Cardiac fibroblast (primary cell): Measurements from ENCODE around the gene CHCHD6.

ENCODE experiments used
- DNase-seq, 2 donors: peaks; one replicate each; pipeline versions ENCODE4 v3.0.0 to v3.0.0-alpha.2; 2010; ENCODE audit warnings: low read depth in 2 of 2
- H3K4me3 ChIP-seq, 2 donors: replicated peaks in 1 of 2; 1 replicate in 1 of 2; 2 replicates in 1 of 2; pipeline ENCODE4 v1.5.1; 2011; ENCODE audit warnings: low read depth in 2 of 2, low read length in 2 of 2, mild to moderate bottlenecking in 2 of 2, moderate library complexity in 1 of 2
- TF ChIP-seq, protein P1 (sequence below): IDR thresholded peaks from one replicate; pipeline ENCODE4 v1.5.1; 2011; ENCODE audit warnings: low read depth, mild to moderate bottlenecking, low read length, inconsistent platforms

CHCHD6 gene

DNA sequence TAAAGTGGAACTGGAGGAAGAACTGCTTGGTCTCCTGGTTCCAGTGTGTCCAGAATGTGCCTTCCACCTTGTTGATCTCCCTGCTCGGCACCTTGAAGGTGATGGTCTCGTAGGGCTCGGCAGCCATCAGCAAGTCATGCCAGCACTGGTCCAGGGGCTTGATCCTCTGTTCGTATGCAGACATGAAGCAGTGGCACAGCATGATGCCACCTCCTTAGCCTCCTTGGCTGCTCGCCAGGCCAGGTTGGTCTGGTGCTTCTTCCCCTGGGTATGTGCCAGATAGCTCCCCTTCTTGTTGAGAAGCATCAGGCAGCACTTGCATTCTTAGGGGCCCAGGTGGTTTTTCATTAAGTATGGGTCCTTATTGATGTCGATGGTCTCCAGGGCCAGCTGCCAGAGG, 31.3 kb upstream of the CHCHD6 start:
- no peak overlapping the region for H3K4me3 ChIP-seq
- DNase-seq, result no peak
- TF ChIP-seq, protein P1, sequence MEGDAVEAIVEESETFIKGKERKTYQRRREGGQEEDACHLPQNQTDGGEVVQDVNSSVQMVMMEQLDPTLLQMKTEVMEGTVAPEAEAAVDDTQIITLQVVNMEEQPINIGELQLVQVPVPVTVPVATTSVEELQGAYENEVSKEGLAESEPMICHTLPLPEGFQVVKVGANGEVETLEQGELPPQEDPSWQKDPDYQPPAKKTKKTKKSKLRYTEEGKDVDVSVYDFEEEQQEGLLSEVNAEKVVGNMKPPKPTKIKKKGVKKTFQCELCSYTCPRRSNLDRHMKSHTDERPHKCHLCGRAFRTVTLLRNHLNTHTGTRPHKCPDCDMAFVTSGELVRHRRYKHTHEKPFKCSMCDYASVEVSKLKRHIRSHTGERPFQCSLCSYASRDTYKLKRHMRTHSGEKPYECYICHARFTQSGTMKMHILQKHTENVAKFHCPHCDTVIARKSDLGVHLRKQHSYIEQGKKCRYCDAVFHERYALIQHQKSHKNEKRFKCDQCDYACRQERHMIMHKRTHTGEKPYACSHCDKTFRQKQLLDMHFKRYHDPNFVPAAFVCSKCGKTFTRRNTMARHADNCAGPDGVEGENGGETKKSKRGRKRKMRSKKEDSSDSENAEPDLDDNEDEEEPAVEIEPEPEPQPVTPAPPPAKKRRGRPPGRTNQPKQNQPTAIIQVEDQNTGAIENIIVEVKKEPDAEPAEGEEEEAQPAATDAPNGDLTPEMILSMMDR, result no peak

DNA sequence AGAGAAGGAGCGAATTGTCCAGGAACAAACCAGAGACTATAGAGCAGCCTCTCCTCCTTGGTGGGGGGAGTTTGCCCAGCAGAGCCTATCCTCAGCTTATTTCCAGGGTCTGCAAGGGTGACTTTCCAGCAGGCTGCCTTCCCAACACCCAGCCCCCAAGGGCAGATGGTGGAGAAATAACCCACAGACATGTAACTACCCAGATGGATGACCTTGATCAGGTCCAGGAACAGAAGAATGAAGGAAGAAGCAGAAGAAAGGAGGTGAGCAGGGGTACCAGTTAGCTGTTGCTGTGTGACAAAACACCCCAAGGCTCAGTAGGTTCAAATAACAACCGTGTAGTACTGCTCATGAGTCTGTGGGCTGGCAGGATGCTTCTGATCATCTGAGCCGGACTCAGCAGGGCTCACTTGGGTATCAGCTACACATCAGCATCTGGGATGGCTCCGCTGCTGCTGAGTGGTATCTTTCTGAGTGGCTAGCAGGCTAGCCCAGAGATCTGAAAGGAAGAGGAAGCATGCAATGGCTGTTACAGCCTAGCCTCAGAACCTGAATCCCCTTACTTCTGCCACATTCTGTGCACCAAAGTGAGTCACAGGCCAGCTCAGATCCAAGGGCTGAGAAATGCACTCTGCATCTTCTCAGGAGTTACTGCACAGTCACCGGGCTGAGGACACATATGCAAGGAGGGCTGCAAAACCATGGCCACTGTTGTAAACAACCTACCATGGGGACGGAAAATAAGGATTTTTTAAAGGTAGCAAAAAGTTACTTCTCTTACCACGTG, 26.9 kb upstream of the CHCHD6 start:
- peak in 1 of 2 donors; percentile 43 for DNase-seq
- TF ChIP-seq, protein P1, result no peak
- no peak overlapping the region for H3K4me3 ChIP-seq

DNA sequence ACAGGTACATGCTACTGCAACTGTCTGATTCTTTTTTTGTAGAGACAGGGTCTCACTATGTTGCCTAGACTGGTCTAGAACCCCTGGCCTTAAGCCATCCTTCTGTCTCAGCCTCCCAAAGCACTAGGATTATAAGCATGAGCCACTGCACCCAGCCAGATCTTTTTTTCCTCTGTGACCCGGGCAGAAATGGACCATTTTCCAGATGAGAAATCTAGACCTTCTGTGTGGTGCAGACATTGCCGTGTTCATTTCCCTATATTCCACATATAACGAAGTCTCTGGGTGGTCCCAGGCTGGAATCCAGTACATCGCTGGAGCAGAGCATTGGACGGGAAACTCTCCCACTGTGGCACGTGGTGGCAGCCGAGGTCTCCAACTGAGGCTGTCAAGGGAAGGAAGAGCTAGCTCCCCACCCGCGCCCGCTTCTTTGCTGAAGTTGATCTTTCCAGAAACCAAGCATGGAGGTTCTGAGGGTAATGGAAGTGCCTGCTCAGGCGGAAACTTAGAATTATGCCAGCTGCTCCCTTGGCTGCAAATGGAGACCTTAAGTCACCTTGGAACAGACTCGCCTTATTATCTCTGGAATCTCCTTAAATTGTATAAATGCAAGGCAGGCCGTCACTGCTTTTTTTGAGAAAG, 26.1 kb upstream of the CHCHD6 start:
- TF ChIP-seq, protein P1, result no peak
- DNase-seq, result no peak

DNA sequence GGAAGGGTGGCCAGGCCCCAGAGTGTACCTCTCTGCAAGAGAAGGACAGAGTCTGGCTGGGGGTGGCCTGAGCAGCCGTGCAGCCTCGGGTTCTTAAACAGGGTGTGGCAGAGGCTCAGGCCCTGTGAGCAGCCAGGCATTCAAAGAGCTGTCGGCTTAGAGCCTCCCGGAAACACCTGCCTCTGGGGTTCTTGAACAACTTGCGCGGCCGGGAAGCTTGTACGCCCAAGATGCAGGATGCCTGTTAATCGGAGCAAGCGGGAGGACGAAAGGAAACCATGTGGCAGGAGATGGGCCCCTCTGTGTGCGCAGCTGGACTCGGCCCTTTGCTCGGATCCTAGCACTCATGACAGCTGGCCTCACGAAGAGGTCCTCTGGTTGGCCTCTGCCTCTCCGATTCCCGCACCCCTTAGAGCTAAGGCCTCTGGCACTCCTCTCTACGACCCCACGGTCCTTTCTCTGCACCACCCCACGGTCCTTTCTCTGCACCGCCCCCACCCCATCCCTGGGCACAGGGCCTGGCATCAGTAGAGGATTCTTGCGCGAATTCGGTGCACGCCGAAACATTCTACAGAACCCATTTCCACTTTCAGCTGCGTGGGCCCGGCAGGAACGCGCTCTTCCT, 25.2 kb upstream of the CHCHD6 start:
- TF ChIP-seq, protein P1, result no peak
- H3K4me3 ChIP-seq, result no peak overlapping the region
- no peak for DNase-seq

More for the DNA sequence above, 26.1 kb upstream of the CHCHD6 start:
- H3K4me3 ChIP-seq, result no peak overlapping the region

DNA sequence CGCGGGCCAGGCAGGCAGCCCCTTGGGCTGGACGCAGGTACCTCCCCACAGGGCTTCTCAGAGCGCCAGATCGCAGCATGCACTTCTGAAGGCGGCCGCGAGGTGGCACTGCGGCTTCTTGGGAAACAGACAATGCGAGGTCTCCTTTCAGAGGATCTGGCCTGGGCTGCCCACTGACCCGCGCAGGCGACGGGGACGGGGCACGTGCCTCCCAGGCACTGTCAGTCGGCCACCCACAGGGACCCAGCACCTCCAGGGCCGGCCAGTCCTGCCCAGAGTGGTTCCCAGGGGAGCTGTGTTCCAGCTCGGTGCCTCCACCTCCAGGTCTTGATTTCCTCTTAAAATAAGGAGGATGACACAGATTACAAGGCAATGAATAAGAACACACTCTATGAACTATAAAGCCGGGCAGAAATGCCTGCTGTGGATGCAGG, 24.7 kb upstream of the CHCHD6 start:
- H3K4me3 ChIP-seq, result no peak overlapping the region
- TF ChIP-seq, protein P1, result peak; percentile 90
- DNase-seq, result peak; percentile 81 to 82

DNA sequence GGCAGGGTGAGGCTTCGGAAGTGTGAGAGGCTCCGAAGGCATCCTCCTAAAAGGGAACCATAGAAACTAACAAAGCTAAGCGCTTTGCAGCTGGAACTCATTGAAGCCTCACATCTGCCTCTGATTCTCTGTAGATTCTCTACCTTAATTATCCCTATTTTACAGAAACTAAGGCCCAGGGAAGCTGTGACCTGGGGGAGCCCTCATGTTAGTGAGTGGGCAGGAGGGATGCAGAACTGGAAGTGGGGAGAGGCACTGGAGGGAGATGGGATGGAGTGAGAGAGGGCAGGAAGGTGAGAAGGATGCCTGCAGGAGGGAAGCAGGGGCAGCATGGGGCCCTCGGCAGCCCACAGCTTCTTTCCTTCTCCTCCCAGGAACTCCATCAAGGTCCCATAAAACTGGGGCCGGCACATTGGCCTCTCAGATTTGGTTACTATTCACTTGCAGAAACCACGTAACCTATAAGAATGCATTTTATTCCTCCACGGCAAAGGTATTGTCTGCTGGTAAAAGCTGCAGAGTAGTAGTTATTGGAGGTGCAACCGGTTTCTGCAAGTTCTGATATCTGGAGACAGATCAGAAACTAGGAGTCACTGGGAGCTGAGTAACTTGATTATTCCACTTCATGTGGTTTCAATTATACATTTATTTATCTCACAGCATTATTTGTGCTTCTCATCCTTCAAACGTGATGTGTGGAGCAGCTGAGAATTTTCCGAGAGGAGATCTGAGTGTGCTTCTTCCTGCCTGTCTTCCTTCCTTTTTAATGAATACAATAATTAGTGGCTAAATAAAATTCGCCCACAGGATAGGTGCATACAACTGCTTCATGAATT, 24.0 kb upstream of the CHCHD6 start:
- TF ChIP-seq, protein P1, result no peak
- H3K4me3 ChIP-seq, result no peak overlapping the region
- no peak for DNase-seq
